GM18873 (cell line): ENCODE data around the gene GUCA2A.
"Not testable (repeated sequence)": the region's sequence is repeated elsewhere in the genome, so short reads cannot be mapped to it uniquely, and the experiment has no call there.

Experiments used
- ATAC-seq: cut with Tn5 transposase; IDR thresholded peaks from one replicate; pipeline ENCODE4 v1.9.1; 2021; ENCODE audit warnings: mild to moderate bottlenecking, moderate library complexity, moderate number of reproducible peaks; ENCODE audit not compliant: unreplicated experiment, low FRiP score

The GUCA2A gene

GRCh38 chr1:42164551-42165420, at the start of gene GUCA2A:
Gene GUCA2A (minus strand): TSS chr1:42164745. CDS start chr1:42164712, 33 bp downstream.
- ATAC-seq = no peak

GRCh38 chr1:42211224-42211623, 46.7 kb upstream of the GUCA2A start:
- ATAC-seq = no peak

- ATAC-seq = no peak
Observed at GRCh38 chr1:42210421-42211133, 46.0 kb upstream of the GUCA2A start.

GRCh38 chr1:42209526-42210251, 45.1 kb upstream of the GUCA2A start:
- no peak for ATAC-seq

GRCh38 chr1:42206930-42207329, 42.4 kb upstream of the GUCA2A start:
- not testable (repeated sequence) for ATAC-seq

GRCh38 chr1:42206164-42206563, 41.6 kb upstream of the GUCA2A start:
- ATAC-seq = no peak

- ATAC-seq = no peak
Observed at GRCh38 chr1:42201986-42202385, 37.4 kb upstream of the GUCA2A start.

- ATAC-seq = no peak
Observed at GRCh38 chr1:42198251-42198650, 33.7 kb upstream of the GUCA2A start.

GRCh38 chr1:42195841-42196240, 31.3 kb upstream of the GUCA2A start:
- no peak for ATAC-seq

GRCh38 chr1:42192106-42192505, 27.6 kb upstream of the GUCA2A start:
- ATAC-seq = no peak

GRCh38 chr1:42191319-42191718, 26.8 kb upstream of the GUCA2A start:
- no peak for ATAC-seq

GRCh38 chr1:42189931-42190853, 25.6 kb upstream of the GUCA2A start:
- ATAC-seq = no peak

- no peak for ATAC-seq
Observed at GRCh38 chr1:42186152-42186551, 21.6 kb upstream of the GUCA2A start.

- no peak for ATAC-seq
Observed at GRCh38 chr1:42184616-42185015, 20.1 kb upstream of the GUCA2A start.

- ATAC-seq = no peak
Observed at GRCh38 chr1:42183957-42184268, 19.4 kb upstream of the GUCA2A start.

- no peak for ATAC-seq
Observed at GRCh38 chr1:42183210-42183956, 18.8 kb upstream of the GUCA2A start.

GRCh38 chr1:42181687-42182086, 17.1 kb upstream of the GUCA2A start:
- no peak for ATAC-seq

GRCh38 chr1:42179900-42180329, 15.4 kb upstream of the GUCA2A start:
- ATAC-seq = no peak

GRCh38 chr1:42179275-42179674, 14.7 kb upstream of the GUCA2A start:
- no peak for ATAC-seq
